Lower leg skin (tissue), 3 donors: Measurements from ENCODE around the gene KCNB1.

Experiments
- POLR2A ChIP-seq, 2 donors: fragments of 450-650 bp; IDR thresholded peaks; one replicate each; pipeline ENCODE4 v1.6.1; 2016 to 2017; ENCODE audit warnings: antibody characterized with exemption in 2 of 2, mild to moderate bottlenecking in 1 of 2, moderate library complexity in 1 of 2
- TF ChIP-seq, protein P1 (sequence below), 3 donors: fragments of 450-650 bp; IDR thresholded peaks; one replicate each; pipeline ENCODE4 v1.5.1; 2016; ENCODE audit warnings: antibody characterized with exemption in 3 of 3, mild to moderate bottlenecking in 3 of 3, moderate library complexity in 2 of 3

DNA sequence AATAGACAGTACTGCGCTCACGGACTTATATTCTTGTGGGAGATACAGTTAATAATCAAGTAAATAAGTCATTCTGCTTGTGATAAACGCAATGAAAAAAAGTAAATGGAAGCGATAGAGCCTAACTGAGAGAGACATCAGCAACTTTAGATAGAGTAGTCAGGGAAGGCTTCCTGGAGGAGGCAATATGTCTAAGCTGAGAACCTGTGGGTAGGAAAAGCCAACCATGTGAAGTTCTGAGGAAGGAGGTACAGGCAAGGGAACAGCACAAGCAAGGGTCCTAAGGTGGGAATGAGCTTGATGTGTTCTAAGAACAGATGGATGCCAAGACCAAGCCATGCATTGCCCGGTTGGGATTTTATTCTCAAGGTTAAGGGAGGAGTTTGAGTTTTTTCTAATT lies 7.2 kb upstream of the KCNB1 start:
- TF ChIP-seq, protein P1, sequence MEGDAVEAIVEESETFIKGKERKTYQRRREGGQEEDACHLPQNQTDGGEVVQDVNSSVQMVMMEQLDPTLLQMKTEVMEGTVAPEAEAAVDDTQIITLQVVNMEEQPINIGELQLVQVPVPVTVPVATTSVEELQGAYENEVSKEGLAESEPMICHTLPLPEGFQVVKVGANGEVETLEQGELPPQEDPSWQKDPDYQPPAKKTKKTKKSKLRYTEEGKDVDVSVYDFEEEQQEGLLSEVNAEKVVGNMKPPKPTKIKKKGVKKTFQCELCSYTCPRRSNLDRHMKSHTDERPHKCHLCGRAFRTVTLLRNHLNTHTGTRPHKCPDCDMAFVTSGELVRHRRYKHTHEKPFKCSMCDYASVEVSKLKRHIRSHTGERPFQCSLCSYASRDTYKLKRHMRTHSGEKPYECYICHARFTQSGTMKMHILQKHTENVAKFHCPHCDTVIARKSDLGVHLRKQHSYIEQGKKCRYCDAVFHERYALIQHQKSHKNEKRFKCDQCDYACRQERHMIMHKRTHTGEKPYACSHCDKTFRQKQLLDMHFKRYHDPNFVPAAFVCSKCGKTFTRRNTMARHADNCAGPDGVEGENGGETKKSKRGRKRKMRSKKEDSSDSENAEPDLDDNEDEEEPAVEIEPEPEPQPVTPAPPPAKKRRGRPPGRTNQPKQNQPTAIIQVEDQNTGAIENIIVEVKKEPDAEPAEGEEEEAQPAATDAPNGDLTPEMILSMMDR (IDR thresholded peaks at IDR 0.05), result no peak
- TF ChIP-seq POLR2A (IDR thresholded peaks at IDR 0.05), result no peak
